T-helper 2 cell treated with Interferon-gamma antibody and Interleukin-4, amounts not matched to agents 5 μg/mL and 100 μg/mL, for 36 hours (primary cell): ENCODE measurements around the gene RCOR2.
A peak's percentile ranks its signal among the peaks of the same experiment; 100 is the strongest.

Source experiments
- DNase-seq: peaks from one replicate; pipeline ENCODE4 v3.0.0; 2021; ENCODE audit warnings: low spot score
- H3K27ac Mint-ChIP-seq: one replicate; pipeline ENCODE4 v1.8.0; 2021; ENCODE audit warnings: mild to moderate bottlenecking, mixed read lengths
- H3K27me3 Mint-ChIP-seq: one replicate; pipeline ENCODE4 v1.8.0; 2021; ENCODE audit warnings: low read depth, mixed read lengths
- H3K36me3 Mint-ChIP-seq: one replicate; pipeline ENCODE4 v1.8.0; 2021; ENCODE audit warnings: low read depth, mixed read lengths
- H3K4me1 Mint-ChIP-seq: one replicate; pipeline ENCODE4 v1.8.0; 2021; ENCODE audit warnings: low read depth, mixed read lengths
- H3K4me3 Mint-ChIP-seq: one replicate; pipeline ENCODE4 v1.8.0; 2022; ENCODE audit warnings: mild to moderate bottlenecking, moderate library complexity, mixed read lengths
- H3K9me3 Mint-ChIP-seq: one replicate; pipeline ENCODE4 v1.8.0; 2021; ENCODE audit warnings: mixed read lengths

The RCOR2 gene

GRCh38 chr11:63907063-63907462 is 9.9 kb downstream of the RCOR2 start:
- no peak for DNase-seq
- no peak overlapping the region for H3K4me3 Mint-ChIP-seq
- peaks cover 42% of the 10 kb centered on the region for H3K36me3 Mint-ChIP-seq
- no peaks in the 10 kb centered on the region for H3K9me3 Mint-ChIP-seq
- H3K27ac Mint-ChIP-seq = no peak overlapping the region
- H3K27me3 Mint-ChIP-seq = no peaks in the 10 kb centered on the region
- H3K4me1 Mint-ChIP-seq = no peaks in the 10 kb centered on the region

GRCh38 chr11:63906585-63906984 is 10.4 kb downstream of the RCOR2 start:
- no peak for DNase-seq
- Mint-ChIP-seq H3K27ac (no peak overlapping the region), H3K9me3 (no peaks in the 10 kb centered on the region), H3K4me1 (no peaks in the 10 kb centered on the region), H3K4me3 (no peak overlapping the region), H3K27me3 (no peaks in the 10 kb centered on the region), H3K36me3 (peaks cover 45% of the 10 kb centered on the region)

- Mint-ChIP-seq H3K9me3 (no peaks in the 10 kb centered on the region), H3K4me3 (no peak overlapping the region), H3K36me3 (peaks cover 49% of the 10 kb centered on the region), H3K27ac (no peak overlapping the region), H3K4me1 (no peaks in the 10 kb centered on the region), H3K27me3 (no peaks in the 10 kb centered on the region)
- DNase-seq = no peak
Measured at GRCh38 chr11:63906087-63906486, 10.9 kb downstream of the RCOR2 start.

GRCh38 chr11:63905179-63905578 is 11.8 kb downstream of the RCOR2 start:
- H3K27ac Mint-ChIP-seq = no peak overlapping the region
- H3K36me3 Mint-ChIP-seq = peaks cover 56% of the 10 kb centered on the region
- no peak for DNase-seq
- no peaks in the 10 kb centered on the region for H3K27me3 Mint-ChIP-seq
- no peaks in the 10 kb centered on the region for H3K9me3 Mint-ChIP-seq
- no peak overlapping the region for H3K4me3 Mint-ChIP-seq
- H3K4me1 Mint-ChIP-seq = no peaks in the 10 kb centered on the region

GRCh38 chr11:63904743-63905142 is 12.2 kb downstream of the RCOR2 start:
- Mint-ChIP-seq H3K4me3 (no peak overlapping the region), H3K27ac (no peak overlapping the region), H3K9me3 (no peaks in the 10 kb centered on the region), H3K36me3 (peaks cover 59% of the 10 kb centered on the region), H3K27me3 (no peaks in the 10 kb centered on the region), H3K4me1 (no peaks in the 10 kb centered on the region)
- DNase-seq = no peak

- Mint-ChIP-seq H3K27me3 (no peaks in the 10 kb centered on the region), H3K27ac (no peak overlapping the region), H3K4me3 (no peak overlapping the region), H3K36me3 (peaks cover 65% of the 10 kb centered on the region), H3K9me3 (no peaks in the 10 kb centered on the region), H3K4me1 (no peaks in the 10 kb centered on the region)
- DNase-seq = no peak
Measured at GRCh38 chr11:63903884-63904283, 13.1 kb downstream of the RCOR2 start.

GRCh38 chr11:63901660-63902059 is 15.3 kb downstream of the RCOR2 start:
- Mint-ChIP-seq H3K4me1 (no peaks in the 10 kb centered on the region), H3K27me3 (no peaks in the 10 kb centered on the region), H3K9me3 (no peaks in the 10 kb centered on the region), H3K27ac (peak overlapping the region; percentile 61), H3K36me3 (peaks cover 73% of the 10 kb centered on the region), H3K4me3 (no peak overlapping the region)
- DNase-seq = no peak

GRCh38 chr11:63897459-63898146 is 19.4 kb downstream of the RCOR2 start:
- peaks cover 58% of the 10 kb centered on the region for H3K36me3 Mint-ChIP-seq

GRCh38 chr11:63896071-63896470 is 20.9 kb downstream of the RCOR2 start:
- H3K4me3 Mint-ChIP-seq = no peak overlapping the region
- peaks cover 25% of the 10 kb centered on the region for H3K4me1 Mint-ChIP-seq

More at GRCh38 chr11:63897459-63898146, 19.4 kb downstream of the RCOR2 start:
- Mint-ChIP-seq H3K27me3 (no peaks in the 10 kb centered on the region), H3K4me1 (peaks cover 10% of the 10 kb centered on the region), H3K9me3 (no peaks in the 10 kb centered on the region), H3K4me3 (no peak overlapping the region), H3K27ac (no peak overlapping the region)
- DNase-seq = no peak

GRCh38 chr11:63893355-63893754 is 23.6 kb downstream of the RCOR2 start:
- no peaks in the 10 kb centered on the region for H3K27me3 Mint-ChIP-seq
- H3K4me3 Mint-ChIP-seq = no peak overlapping the region
- peaks cover 57% of the 10 kb centered on the region for H3K36me3 Mint-ChIP-seq
- H3K9me3 Mint-ChIP-seq = no peaks in the 10 kb centered on the region
- peaks cover 44% of the 10 kb centered on the region for H3K4me1 Mint-ChIP-seq
- no peak for DNase-seq
- H3K27ac Mint-ChIP-seq = no peak overlapping the region

More at GRCh38 chr11:63896071-63896470, 20.9 kb downstream of the RCOR2 start:
- Mint-ChIP-seq H3K36me3 (peaks cover 60% of the 10 kb centered on the region), H3K27ac (no peak overlapping the region), H3K9me3 (no peaks in the 10 kb centered on the region), H3K27me3 (no peaks in the 10 kb centered on the region)
- DNase-seq = no peak

GRCh38 chr11:63892228-63892627 is 24.7 kb downstream of the RCOR2 start:
- Mint-ChIP-seq H3K4me1 (peaks cover 54% of the 10 kb centered on the region), H3K27me3 (no peaks in the 10 kb centered on the region), H3K27ac (no peak overlapping the region), H3K9me3 (no peaks in the 10 kb centered on the region), H3K4me3 (no peak overlapping the region), H3K36me3 (peaks cover 51% of the 10 kb centered on the region)
- DNase-seq = no peak

- peaks cover 38% of the 10 kb centered on the region for H3K36me3 Mint-ChIP-seq
- no peaks in the 10 kb centered on the region for H3K27me3 Mint-ChIP-seq
- peaks cover 53% of the 10 kb centered on the region for H3K4me1 Mint-ChIP-seq
- H3K4me3 Mint-ChIP-seq = peak overlapping the region; percentile 93
- H3K9me3 Mint-ChIP-seq = no peaks in the 10 kb centered on the region
- no peak overlapping the region for H3K27ac Mint-ChIP-seq
- no peak for DNase-seq
Measured at GRCh38 chr11:63890368-63890767, 26.6 kb downstream of the RCOR2 start.

- no peaks in the 10 kb centered on the region for H3K27me3 Mint-ChIP-seq
- peaks cover 54% of the 10 kb centered on the region for H3K4me1 Mint-ChIP-seq
- DNase-seq = no peak
- peaks cover 33% of the 10 kb centered on the region for H3K36me3 Mint-ChIP-seq
- no peaks in the 10 kb centered on the region for H3K9me3 Mint-ChIP-seq
- H3K27ac Mint-ChIP-seq = peak overlapping the region; percentile 68
- H3K4me3 Mint-ChIP-seq = peak overlapping the region; percentile 93
Measured at GRCh38 chr11:63889344-63889743, 27.6 kb downstream of the RCOR2 start.

- DNase-seq = peak; percentile 56
- Mint-ChIP-seq H3K36me3 (peaks cover 31% of the 10 kb centered on the region), H3K9me3 (no peaks in the 10 kb centered on the region), H3K27ac (peak overlapping the region; percentile 88), H3K27me3 (no peaks in the 10 kb centered on the region), H3K4me1 (peaks cover 59% of the 10 kb centered on the region), H3K4me3 (peak overlapping the region; percentile 93)
Measured at GRCh38 chr11:63888170-63889086, 28.5 kb downstream of the RCOR2 start.
